AG09319 (cell line): Measurements from ENCODE around the gene EIF3CL.
"Not testable (repeated sequence)": the region's sequence is repeated elsewhere in the genome, so short reads cannot be mapped to it uniquely, and the experiment has no call there.

Source experiments
- DNase-seq: peaks from one replicate; pipeline ENCODE4 v3.0.0-alpha.2; 2010; ENCODE audit warnings: low read depth; ENCODE audit errors: extremely low read depth

Gene EIF3CL

DNA sequence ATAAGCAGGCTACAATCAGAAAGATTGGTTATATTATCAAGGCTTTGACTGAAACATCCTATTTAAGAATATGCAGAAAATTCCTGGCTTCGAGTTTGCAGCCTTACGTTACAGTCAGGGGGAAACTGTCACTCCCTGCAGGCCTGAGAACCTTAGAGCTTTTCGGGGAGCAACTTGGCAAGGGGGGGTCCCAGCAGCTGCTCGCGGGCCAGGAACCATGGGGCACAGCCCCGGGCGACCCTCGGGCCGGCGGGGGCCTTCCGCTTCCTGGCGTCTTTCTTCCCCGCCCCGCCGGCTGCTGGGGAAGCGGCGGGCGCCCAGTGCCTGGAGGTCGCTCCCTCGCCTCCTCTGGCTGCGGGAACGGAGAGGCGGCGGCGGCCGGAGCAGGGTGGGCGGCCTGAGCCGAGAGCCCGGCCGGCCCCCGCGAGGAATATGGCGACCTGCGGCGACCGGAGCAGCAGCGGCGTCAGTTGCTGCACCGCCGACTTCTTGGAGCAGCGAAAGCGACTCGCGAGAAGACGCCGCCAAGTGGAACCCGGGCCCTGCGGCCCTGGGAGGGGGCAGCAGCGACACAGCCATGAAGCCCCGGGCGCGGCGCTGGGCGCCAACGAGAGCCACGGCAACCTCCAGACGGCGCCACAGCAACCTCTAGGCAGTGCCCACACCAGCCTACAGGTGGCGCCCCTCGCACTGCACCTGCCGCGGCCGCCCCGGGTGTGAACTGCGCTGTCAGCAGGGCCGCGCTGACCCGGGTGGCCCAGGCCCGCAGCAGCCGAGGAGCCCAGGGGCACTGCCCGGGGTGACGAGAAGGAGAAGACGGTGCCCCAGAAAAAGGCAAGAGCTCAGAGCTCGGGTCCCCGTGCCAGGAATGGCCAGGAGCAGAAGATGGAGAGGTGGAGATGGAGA lies 39.1 kb downstream of the EIF3CL start:
- not testable (repeated sequence) for DNase-seq

DNA sequence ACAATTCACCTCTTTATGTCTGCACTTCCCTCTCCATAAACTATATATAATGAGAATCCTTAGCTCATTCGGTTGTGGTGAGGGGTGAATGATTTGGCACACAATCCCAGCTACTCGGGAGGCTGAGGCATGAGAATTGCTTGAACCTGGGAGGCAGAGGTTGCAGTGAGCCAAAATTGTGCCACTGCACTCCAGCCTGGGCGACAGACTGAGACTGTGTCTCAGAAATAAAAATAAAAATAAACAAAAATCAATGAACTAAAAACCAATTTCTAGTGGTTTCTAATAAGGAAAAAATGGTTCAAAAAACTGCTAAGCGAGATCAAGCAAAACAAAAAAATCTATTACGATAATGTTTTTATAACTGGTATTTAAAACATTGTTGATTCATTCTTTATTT lies 40.2 kb downstream of the EIF3CL start, which contains the start of gene NPIPB6:
TSS of gene NPIPB6 (minus strand) at position 101 of the 400 bp plus-strand sequence. CDS start 686 bp downstream, outside the sequence.
- not testable (repeated sequence) for DNase-seq

DNA sequence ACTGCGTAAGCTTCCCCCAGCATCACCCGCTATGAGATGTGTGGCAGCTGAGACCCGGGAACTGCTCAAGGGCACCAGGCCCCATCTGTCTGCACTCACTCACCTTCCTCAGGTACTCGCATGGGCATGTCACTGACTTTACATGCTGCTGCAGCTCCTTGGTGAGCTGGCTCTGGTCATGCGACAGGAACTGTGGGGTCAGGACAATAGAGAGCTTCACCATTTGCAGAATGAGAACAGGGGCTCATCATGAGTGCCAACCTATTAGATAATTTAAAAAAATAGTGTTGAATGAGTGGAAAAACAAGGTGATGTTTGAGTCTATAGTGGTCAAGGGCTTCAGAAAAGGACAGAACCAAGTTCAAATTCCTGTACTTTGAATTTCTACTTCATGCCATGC lies 41.0 kb downstream of the EIF3CL start:
- DNase-seq, result not testable (repeated sequence)

DNA sequence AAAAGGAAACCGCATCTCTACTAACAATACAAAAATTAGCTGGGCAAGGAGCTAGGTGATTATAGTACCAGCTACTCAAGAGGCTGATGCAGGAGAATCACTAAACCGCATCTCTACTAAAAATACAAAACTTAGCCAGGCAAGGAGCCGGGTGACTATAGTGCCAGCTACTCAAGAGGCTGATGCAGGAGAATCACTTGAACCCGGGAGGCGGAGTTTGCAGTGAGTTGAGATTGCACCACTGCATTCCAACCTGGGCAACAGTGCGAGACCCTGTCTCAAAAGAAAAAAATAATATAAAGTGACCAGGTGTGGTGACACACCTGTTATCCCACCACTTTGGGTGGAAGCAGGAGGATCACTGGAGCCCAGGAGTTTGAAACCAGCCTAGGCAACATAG lies 65.4 kb downstream of the EIF3CL start:
- not testable (repeated sequence) for DNase-seq

DNA sequence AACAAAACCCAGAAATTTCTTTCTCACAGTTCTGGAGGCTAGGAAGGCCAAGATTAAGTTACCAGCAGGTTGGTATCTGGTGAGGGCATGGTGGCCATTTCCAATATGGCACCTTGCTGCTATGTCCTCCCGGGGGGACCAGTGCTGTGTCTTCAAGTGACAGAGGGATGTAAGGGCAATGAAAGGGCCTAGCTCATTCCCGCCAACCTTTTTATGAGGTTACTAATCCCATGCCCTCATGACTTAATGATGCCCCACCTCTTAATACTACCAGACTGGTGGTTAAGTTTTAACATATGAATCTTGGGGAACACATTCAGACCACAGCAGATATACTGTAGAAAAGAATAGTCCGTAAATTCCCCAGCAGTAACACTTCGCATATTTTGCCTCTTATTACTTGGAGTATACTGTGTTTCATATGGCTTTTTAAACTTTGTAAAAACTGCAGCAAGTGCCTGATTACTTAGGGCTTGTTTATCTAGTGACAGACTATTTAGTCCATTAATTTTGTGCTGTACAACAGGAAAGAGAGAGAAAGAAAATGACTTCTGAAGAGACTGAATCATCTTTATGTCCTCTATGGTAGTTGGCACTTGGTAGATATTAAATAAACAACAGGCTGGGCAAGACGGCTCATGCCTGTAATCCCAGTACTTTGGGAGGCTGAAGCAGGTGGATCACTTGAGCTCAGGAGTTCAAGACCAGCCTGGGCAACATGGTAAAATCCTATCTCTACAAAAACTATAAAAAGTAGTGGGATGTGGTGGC lies 66.5 kb downstream of the EIF3CL start:
- DNase-seq, result not testable (repeated sequence)

DNA sequence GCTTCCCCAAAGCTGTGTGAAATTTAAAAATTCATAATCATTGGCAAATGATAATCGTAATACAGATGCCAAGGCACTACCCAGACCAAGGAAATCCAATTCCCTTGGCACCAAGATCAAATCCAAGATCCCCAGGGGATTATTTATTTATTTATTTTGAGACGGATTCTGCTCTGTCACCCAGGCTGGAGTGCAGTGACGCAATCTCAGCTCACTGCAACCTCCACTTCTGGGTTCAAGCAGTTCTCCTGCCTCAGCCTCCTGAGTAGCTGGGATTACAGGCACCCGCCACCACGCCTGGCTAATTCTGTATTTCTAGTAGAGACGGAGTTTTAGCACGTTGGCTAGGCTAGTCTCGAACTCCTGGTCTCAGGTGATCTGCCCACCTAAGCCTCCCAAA lies 68.0 kb downstream of the EIF3CL start:
- not testable (repeated sequence) for DNase-seq

DNA sequence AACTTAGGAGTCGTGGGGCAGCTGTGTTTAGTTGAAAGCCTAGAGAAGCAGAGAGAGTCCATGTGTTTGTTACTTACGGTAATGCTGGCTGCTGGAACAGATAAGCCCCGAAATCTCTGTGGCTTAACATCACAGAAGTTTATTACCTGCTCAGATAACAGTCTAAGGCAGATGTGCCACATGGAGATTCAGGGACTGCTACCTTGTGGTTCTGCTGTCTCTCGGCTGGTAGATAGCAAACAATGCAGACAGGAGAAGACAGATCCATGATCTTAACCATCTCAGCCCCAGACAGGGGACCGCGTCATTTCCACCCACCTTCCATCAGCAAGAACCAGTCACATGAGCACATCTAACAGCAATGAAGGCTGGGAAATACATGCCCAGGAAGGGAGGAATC lies 71.0 kb downstream of the EIF3CL start:
- DNase-seq, result not testable (repeated sequence)

DNA sequence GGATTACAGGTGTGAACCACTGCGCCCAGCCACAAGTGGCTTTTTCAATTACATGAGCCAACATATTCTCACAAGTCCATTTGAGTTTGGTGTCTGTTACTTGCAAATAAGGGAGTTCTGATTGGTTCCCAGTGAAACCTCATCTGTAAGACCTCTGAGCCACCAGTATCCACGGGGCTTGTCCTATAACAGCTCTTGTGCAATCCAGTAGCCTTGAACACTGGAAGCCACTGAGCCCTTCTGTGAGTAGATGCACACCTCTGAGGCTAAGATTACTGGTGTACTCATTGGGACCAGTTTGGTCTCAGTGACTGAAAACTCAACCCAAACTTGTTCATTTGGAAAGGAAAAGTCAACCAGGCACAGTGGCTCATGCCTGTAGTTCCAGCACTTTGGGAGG lies 72.7 kb downstream of the EIF3CL start:
- not testable (repeated sequence) for DNase-seq

DNA sequence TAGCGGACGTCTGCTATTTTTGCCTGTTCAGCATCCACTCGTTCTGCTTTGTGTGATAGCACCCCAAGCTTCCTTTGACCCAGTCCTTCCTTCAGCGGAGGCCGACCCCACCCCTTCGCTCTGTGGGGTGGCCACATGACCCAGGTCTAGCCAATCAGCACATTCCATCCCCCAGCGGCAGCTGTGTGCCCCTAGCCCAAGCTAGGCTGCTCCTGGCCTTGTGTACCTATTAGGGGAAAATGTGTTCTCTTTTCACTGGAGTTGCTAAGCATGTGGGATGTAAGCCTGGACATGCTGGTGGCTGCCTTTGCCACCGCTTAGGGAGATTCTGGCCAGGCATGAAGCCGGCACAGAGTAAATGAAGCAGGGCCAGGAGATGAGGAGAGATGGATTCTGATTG lies 73.4 kb downstream of the EIF3CL start:
- DNase-seq, result not testable (repeated sequence)
